Smooth muscle cell (in vitro differentiated cells): ENCODE data around the gene BAD. TPM values are rescaled to one million over a fixed set of nuclear protein-coding genes. Genes with fewer than 3 reads are reported as not detected.
A peak's percentile ranks its signal among the peaks of the same experiment; 100 is the strongest.

Source experiments
- DNase-seq: peaks from one replicate; lab custom pipeline; 2025; ENCODE audit not compliant: unreplicated experiment; lab: John Stamatoyannopoulos, UW
- H2AFZ ChIP-seq: fragments of 200-600 bp; sonication (generic); 2 replicates; pipeline ENCODE4 v1.6.0; 2016; ENCODE audit warnings: antibody characterized with exemption, low read depth, mild to moderate bottlenecking
- H3F3A ChIP-seq: fragments of 200-600 bp; sonication (generic); 2 replicates; pipeline ENCODE4 v1.6.0; 2017; ENCODE audit warnings: antibody characterized with exemption, low read depth
- H3K27ac ChIP-seq: fragments of 200-600 bp; sonication (generic); 2 replicates; pipeline ENCODE4 v1.5.1; 2016; ENCODE audit warnings: low read depth, mild to moderate bottlenecking
- H3K27me3 ChIP-seq: fragments of 200-600 bp; sonication (generic); 2 replicates; pipeline ENCODE4 v1.6.1; 2016; ENCODE audit warnings: low read depth, mild to moderate bottlenecking
- H3K36me3 ChIP-seq: fragments of 200-600 bp; sonication (generic); 2 replicates; pipeline ENCODE4 v1.5.1; 2016; ENCODE audit warnings: low read depth
- H3K4me1 ChIP-seq: fragments of 200-600 bp; sonication (generic); 2 replicates; pipeline ENCODE4 v1.5.1; 2016; ENCODE audit warnings: low read depth
- H3K4me2 ChIP-seq: fragments of 200-600 bp; sonication (generic); 2 replicates; pipeline ENCODE4 v1.6.0; 2016; ENCODE audit warnings: mild to moderate bottlenecking
- H3K4me3 ChIP-seq: fragments of 200-600 bp; sonication (generic); 2 replicates; pipeline ENCODE4 v1.5.1; 2016; ENCODE audit warnings: mild to moderate bottlenecking
- H3K79me2 ChIP-seq: fragments of 200-600 bp; sonication (generic); 2 replicates; pipeline ENCODE4 v1.6.0; 2016; ENCODE audit warnings: low read depth, mild to moderate bottlenecking
- H3K9ac ChIP-seq: fragments of 200-600 bp; sonication (generic); 2 replicates; pipeline ENCODE4 v1.6.0; 2016; ENCODE audit warnings: low read depth
- H3K9me3 ChIP-seq: fragments of 200-600 bp; sonication (generic); replicated peaks from 2 replicates; pipeline ENCODE4 v1.5.1; 2016; ENCODE audit warnings: low read depth
- H4K20me1 ChIP-seq: fragments of 200-600 bp; sonication (generic); 2 replicates; pipeline ENCODE4 v1.6.0; 2016; ENCODE audit warnings: low read depth
- CTCF ChIP-seq: fragments of 200-600 bp; sonication (generic); IDR thresholded peaks from 2 replicates; pipeline ENCODE4 v1.5.1; 2017; ENCODE audit warnings: borderline replicate concordance, mild to moderate bottlenecking, antibody characterized with exemption; ENCODE audit not compliant: insufficient read depth, poor library complexity, severe bottlenecking
- WGBS: methylation state at CpG from one replicate; pipeline ENCODE4 v1.1.7; 2016; ENCODE audit warnings: low lambda C conversion rate; 5-methylcytosine and 5-hydroxymethylcytosine counted together
- polyA plus RNA-seq: library from polyadenylated mRNA; unstranded; fragments of >200 nt; fragmentation: Nextera tagmentation; extraction: Ambion mirVana; gene quantifications from 2 replicates; pipeline ENCODE4 v1.2.1, GENCODE V29; 2016
- total RNA-seq: library from RNA; depleted of rRNA; stranded (reverse); fragments of >200 nt; gene quantifications from 2 replicates; pipeline ENCODE4 v1.2.3, GENCODE V29; 2014

Gene BAD
- total and polyA plus RNA-seq, 2 experiments from 2014 or later = 65.8 to 117 TPM

GRCh38 chr11:64263947-64264317 is 20.5 kb downstream of the BAD start:
- H3K4me2 ChIP-seq = no peak overlapping the region
- TF ChIP-seq CTCF = no peak
- H4K20me1 ChIP-seq = no peaks in the 10 kb centered on the region
- H3K4me1 ChIP-seq = peaks cover 6% of the 10 kb centered on the region
- H2AFZ ChIP-seq = no peak overlapping the region
- H3K4me3 ChIP-seq = no peak overlapping the region
- DNase-seq = no peak
- no peaks in the 10 kb centered on the region for H3K36me3 ChIP-seq
- no peak overlapping the region for H3K9ac ChIP-seq
- H3K27ac ChIP-seq = peak overlapping the region; percentile 44
- no peaks in the 10 kb centered on the region for H3K79me2 ChIP-seq
- peaks cover 5% of the 10 kb centered on the region for H3F3A ChIP-seq
- WGBS = 93% methylated on average over 8 of the region's 8 CpGs
- no peaks in the 10 kb centered on the region for H3K27me3 ChIP-seq
- no peaks in the 10 kb centered on the region for H3K9me3 ChIP-seq

- 58% methylated on average over 29 of the region's 29 CpGs for WGBS
These were observed 21.2 kb downstream of the BAD start for GRCh38 chr11:64263021-64263946.

GRCh38 chr11:64262271-64263002 is 22.0 kb downstream of the BAD start:
- Histone ChIP-seq H2AFZ (no peak overlapping the region), H3K4me3 (no peak overlapping the region), H3K27me3 (no peaks in the 10 kb centered on the region), H3K36me3 (no peaks in the 10 kb centered on the region), H3K9me3 (no peaks in the 10 kb centered on the region), H3K9ac (no peak overlapping the region), H3K4me2 (no peak overlapping the region), H3K4me1 (no peaks in the 10 kb centered on the region), H4K20me1 (no peaks in the 10 kb centered on the region), H3K79me2 (no peaks in the 10 kb centered on the region), H3K27ac (peak overlapping the region; percentile 44), H3F3A (no peaks in the 10 kb centered on the region)
- WGBS = 96% methylated on average over 41 of the region's 42 CpGs
- no peak for DNase-seq
- no peak for TF ChIP-seq CTCF

More at GRCh38 chr11:64263021-64263946, 21.2 kb downstream of the BAD start:
- no peaks in the 10 kb centered on the region for H3K27me3 ChIP-seq
- no peak overlapping the region for H3K4me3 ChIP-seq
- no peaks in the 10 kb centered on the region for H3K36me3 ChIP-seq
- no peak for DNase-seq
- TF ChIP-seq CTCF = no peak
- peak overlapping the region; percentile 27 for H3K4me2 ChIP-seq
- no peaks in the 10 kb centered on the region for H3K9me3 ChIP-seq
- no peaks in the 10 kb centered on the region for H3K79me2 ChIP-seq
- H3F3A ChIP-seq = no peaks in the 10 kb centered on the region
- H4K20me1 ChIP-seq = no peaks in the 10 kb centered on the region
- H3K4me1 ChIP-seq = no peaks in the 10 kb centered on the region
- H2AFZ ChIP-seq = no peak overlapping the region
- H3K9ac ChIP-seq = no peak overlapping the region
- peak overlapping the region; percentile 44 for H3K27ac ChIP-seq
